Fibroblast of lung (primary cell): ENCODE data around the gene C14orf119. TPM values are rescaled to one million over a fixed set of nuclear protein-coding genes. Genes with fewer than 3 reads are reported as not detected.

Source experiments
- DNase-seq, 2 donors: peaks; one replicate each; pipeline versions ENCODE4 v3.0.0 to v3.0.0-alpha.2; 2010; ENCODE audit warnings: low read depth in 2 of 2
- H2AFZ ChIP-seq: 2 replicates; pipeline ENCODE4 v1.5.1; 2012; ENCODE audit warnings: low read length, control low read depth, inconsistent platforms
- H3K27ac ChIP-seq: 2 replicates; pipeline ENCODE4 v1.5.1; 2011; ENCODE audit warnings: low read length, control low read depth; ENCODE audit not compliant: insufficient read depth
- H3K27me3 ChIP-seq: 2 replicates; pipeline ENCODE4 v1.5.1; 2011; ENCODE audit warnings: mild to moderate bottlenecking, low read length; ENCODE audit not compliant: control insufficient read depth, insufficient read depth
- H3K36me3 ChIP-seq: 2 replicates; pipeline ENCODE4 v1.5.1; 2011; ENCODE audit warnings: low read length; ENCODE audit not compliant: control insufficient read depth, insufficient read depth
- H3K4me1 ChIP-seq: 2 replicates; pipeline ENCODE4 v1.5.1; 2011; ENCODE audit warnings: low read length; ENCODE audit not compliant: control insufficient read depth, insufficient read depth; ENCODE audit errors: extremely low read depth
- H3K4me2 ChIP-seq: 2 replicates; pipeline ENCODE4 v1.5.1; 2011; ENCODE audit warnings: low read length, control low read depth; ENCODE audit not compliant: insufficient read depth; ENCODE audit errors: extremely low read depth
- H3K4me3 ChIP-seq, 4 experiments: fragments of 200-600 bp in 1 of 4; sonication (generic) in 1 of 4; replicated peaks in 1 of 4; 2 replicates each; pipeline ENCODE4 v1.5.1; 2011 to 2016; ENCODE audit warnings: low read length in 4 of 4, low read depth in 3 of 4, mild to moderate bottlenecking in 3 of 4, control low read depth in 2 of 4, inconsistent platforms in 1 of 4, mixed read lengths in 1 of 4; ENCODE audit not compliant: insufficient read depth in 1 of 4; ENCODE audit errors: control extremely low read depth in 1 of 4
- H3K79me2 ChIP-seq: 2 replicates; pipeline ENCODE4 v1.5.1; 2012; ENCODE audit warnings: mild to moderate bottlenecking, low read length, inconsistent platforms; ENCODE audit not compliant: control insufficient read depth, insufficient read depth
- H3K9ac ChIP-seq: 2 replicates; pipeline ENCODE4 v1.5.1; 2011; ENCODE audit warnings: mild to moderate bottlenecking, low read length, control low read depth; ENCODE audit not compliant: insufficient read depth
- H3K9me3 ChIP-seq: 2 replicates; pipeline ENCODE4 v1.5.1; 2012; ENCODE audit warnings: low read depth, low read length; ENCODE audit not compliant: control insufficient read depth, insufficient read depth
- H4K20me1 ChIP-seq: 2 replicates; pipeline ENCODE4 v1.5.1; 2011; ENCODE audit warnings: low read length; ENCODE audit not compliant: control insufficient read depth, insufficient read depth; ENCODE audit errors: extremely low read depth
- EZH2 ChIP-seq: IDR thresholded peaks from 2 replicates; pipeline ENCODE4 v1.5.1; 2012; ENCODE audit warnings: low read length, control low read depth, mild to moderate bottlenecking; ENCODE audit errors: missing control alignments
- polyA plus RNA-seq, 2 donors: library from polyadenylated mRNA; depleted of rRNA in 1 of 2; stranded (reverse) in 1 of 2; unstranded in 1 of 2; fragments of >200 nt; gene quantifications; 2 replicates each; pipeline ENCODE4 v1.2.1, GENCODE V29; 2011 to 2012; ENCODE audit warnings: missing spikeins in 1 of 2
- total RNA-seq: library from RNA; depleted of rRNA; stranded (reverse); fragments of >200 nt; gene quantifications from 2 replicates; pipeline ENCODE4 v1.2.1, GENCODE V29; 2014
- TF ChIP-seq, protein P1 (sequence below), 2 donors: IDR thresholded peaks in 1 of 2; conservative IDR thresholded peaks in 1 of 2; 1 replicate in 1 of 2; 2 replicates in 1 of 2; pipeline ENCODE4 v1.5.1; 2011 to 2012; ENCODE audit warnings: low read length in 2 of 2, control low read depth in 1 of 2, inconsistent platforms in 1 of 2, low read depth in 1 of 2, mild to moderate bottlenecking in 1 of 2

C14orf119 gene
- total and polyA plus RNA-seq, 2 donors (not counting 1 experiment from before 2014, with no cell fraction given) = 55.0 to 115 TPM

- Histone ChIP-seq H3K27ac (no peak overlapping the region), H3K4me2 (no peak overlapping the region), H3K9ac (no peak overlapping the region), H3K4me1 (no peaks in the 10 kb centered on the region), H2AFZ (no peak overlapping the region), H3K79me2 (peaks cover 28% of the 10 kb centered on the region), H3K27me3 (no peaks in the 10 kb centered on the region), H3K9me3 (no peaks in the 10 kb centered on the region), H3K36me3 (peaks cover 20% of the 10 kb centered on the region), H4K20me1 (peaks cover 1% of the 10 kb centered on the region), H3K4me3 (no peak overlapping the region)
- TF ChIP-seq, protein P1, sequence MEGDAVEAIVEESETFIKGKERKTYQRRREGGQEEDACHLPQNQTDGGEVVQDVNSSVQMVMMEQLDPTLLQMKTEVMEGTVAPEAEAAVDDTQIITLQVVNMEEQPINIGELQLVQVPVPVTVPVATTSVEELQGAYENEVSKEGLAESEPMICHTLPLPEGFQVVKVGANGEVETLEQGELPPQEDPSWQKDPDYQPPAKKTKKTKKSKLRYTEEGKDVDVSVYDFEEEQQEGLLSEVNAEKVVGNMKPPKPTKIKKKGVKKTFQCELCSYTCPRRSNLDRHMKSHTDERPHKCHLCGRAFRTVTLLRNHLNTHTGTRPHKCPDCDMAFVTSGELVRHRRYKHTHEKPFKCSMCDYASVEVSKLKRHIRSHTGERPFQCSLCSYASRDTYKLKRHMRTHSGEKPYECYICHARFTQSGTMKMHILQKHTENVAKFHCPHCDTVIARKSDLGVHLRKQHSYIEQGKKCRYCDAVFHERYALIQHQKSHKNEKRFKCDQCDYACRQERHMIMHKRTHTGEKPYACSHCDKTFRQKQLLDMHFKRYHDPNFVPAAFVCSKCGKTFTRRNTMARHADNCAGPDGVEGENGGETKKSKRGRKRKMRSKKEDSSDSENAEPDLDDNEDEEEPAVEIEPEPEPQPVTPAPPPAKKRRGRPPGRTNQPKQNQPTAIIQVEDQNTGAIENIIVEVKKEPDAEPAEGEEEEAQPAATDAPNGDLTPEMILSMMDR (conservative IDR thresholded peaks at IDR 0.05 in 1 of 2, IDR thresholded peaks at IDR 0.05 in 1 of 2; ENCODE audit: low read depth in 1 of 2, low read length in 2 of 2) = no peak
- TF ChIP-seq EZH2 = no peak
- no peak for DNase-seq
These were observed 8.7 kb upstream of the C14orf119 start for GRCh38 chr14:23086565-23086964.

GRCh38 chr14:23089498-23090253 is 5.6 kb upstream of the C14orf119 start:
- TF ChIP-seq, protein P1 (conservative IDR thresholded peaks at IDR 0.05 in 1 of 2, IDR thresholded peaks at IDR 0.05 in 1 of 2; ENCODE audit: low read depth in 1 of 2, low read length in 2 of 2) = no peak
- TF ChIP-seq EZH2 = no peak
- no peak for DNase-seq
- no peaks in the 10 kb centered on the region for H3K9me3 ChIP-seq
- no peak overlapping the region for H2AFZ ChIP-seq
- no peak overlapping the region for H3K27ac ChIP-seq
- H3K79me2 ChIP-seq = peaks cover 56% of the 10 kb centered on the region
- H3K4me2 ChIP-seq = no peak overlapping the region
- H3K36me3 ChIP-seq = peaks cover 18% of the 10 kb centered on the region
- H3K9ac ChIP-seq = no peak overlapping the region
- peaks cover 1% of the 10 kb centered on the region for H4K20me1 ChIP-seq
- no peaks in the 10 kb centered on the region for H3K27me3 ChIP-seq
- H3K4me3 ChIP-seq = no peak overlapping the region
- H3K4me1 ChIP-seq = no peaks in the 10 kb centered on the region

DNA sequence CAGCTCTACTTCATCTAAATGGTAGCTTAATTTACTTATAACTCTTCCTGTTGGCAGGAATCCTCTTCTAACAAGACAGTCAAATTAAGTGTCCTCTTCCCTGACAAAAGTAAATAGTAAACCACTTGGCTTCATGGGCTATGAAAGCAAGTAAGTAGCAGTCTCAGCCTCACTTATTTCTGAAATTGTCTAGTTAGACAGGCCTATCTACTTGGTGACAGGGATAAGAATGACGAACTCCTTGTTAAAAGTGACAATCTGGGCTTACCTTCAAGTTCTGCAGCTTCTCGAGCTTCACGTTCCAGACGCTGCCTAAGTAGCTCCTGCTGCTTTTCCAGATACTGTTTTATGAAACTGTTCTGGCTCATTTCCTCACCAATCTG is 5.1 kb upstream of the C14orf119 start:
- no peak overlapping the region for H3K9ac ChIP-seq
- no peak overlapping the region for H3K4me3 ChIP-seq
- no peaks in the 10 kb centered on the region for H3K27me3 ChIP-seq
- peaks cover 18% of the 10 kb centered on the region for H3K36me3 ChIP-seq
- no peak overlapping the region for H3K27ac ChIP-seq
- no peaks in the 10 kb centered on the region for H3K9me3 ChIP-seq
- peaks cover 1% of the 10 kb centered on the region for H4K20me1 ChIP-seq
- DNase-seq = no peak
- no peak for TF ChIP-seq EZH2
- TF ChIP-seq, protein P1 (conservative IDR thresholded peaks at IDR 0.05 in 1 of 2, IDR thresholded peaks at IDR 0.05 in 1 of 2; ENCODE audit: low read depth in 1 of 2, low read length in 2 of 2) = no peak
- peaks cover 56% of the 10 kb centered on the region for H3K79me2 ChIP-seq
- no peak overlapping the region for H2AFZ ChIP-seq
- H3K4me2 ChIP-seq = no peak overlapping the region
- no peaks in the 10 kb centered on the region for H3K4me1 ChIP-seq
